ENCODE measurements around the gene DAB2IP. TPM values are rescaled to one million over a fixed set of nuclear protein-coding genes. Genes with fewer than 3 reads are reported as not detected.

Gene DAB2IP
- total RNA-seq, 4 donors from 2014 or later: 55.2 to 76.0 (median 60.5) TPM

- Histone ChIP-seq H3K9me3 (no peaks in the 10 kb centered on the region), H3K36me3 (no peaks in the 10 kb centered on the region), H3K4me3 (no peak overlapping the region), H3K27ac (no peak overlapping the region), H3K27me3 (no peaks in the 10 kb centered on the region), H3K4me1 (no peaks in the 10 kb centered on the region)
- no peak for DNase-seq
- TF ChIP-seq POLR2A (IDR thresholded peaks at IDR 0.05) (no peak), CTCF (IDR thresholded peaks at IDR 0.05) (no peak)
These were observed 19.0 kb downstream of the DAB2IP start for GRCh38 chr9:121670431-121670830.

- Histone ChIP-seq H3K27ac (no peak overlapping the region), H3K9me3 (no peaks in the 10 kb centered on the region), H3K4me1 (peaks cover 0 to 5% (median 0%) of the 10 kb centered on the region in 4 donors), H3K27me3 (no peaks in the 10 kb centered on the region), H3K36me3 (no peaks in the 10 kb centered on the region), H3K4me3 (no peak overlapping the region)
- TF ChIP-seq CTCF (IDR thresholded peaks at IDR 0.05): no peak
- no peak for TF ChIP-seq POLR2A (IDR thresholded peaks at IDR 0.05)
- no peak for DNase-seq
These were observed 20.2 kb downstream of the DAB2IP start for GRCh38 chr9:121671612-121672155.

GRCh38 chr9:121672213-121672612 lies 20.8 kb downstream of the DAB2IP start:
- H3K27ac ChIP-seq: no peak overlapping the region
- H3K9me3 ChIP-seq: no peaks in the 10 kb centered on the region
- peaks cover 0 to 5% (median 0%) of the 10 kb centered on the region in 4 donors for H3K4me1 ChIP-seq

DNA sequence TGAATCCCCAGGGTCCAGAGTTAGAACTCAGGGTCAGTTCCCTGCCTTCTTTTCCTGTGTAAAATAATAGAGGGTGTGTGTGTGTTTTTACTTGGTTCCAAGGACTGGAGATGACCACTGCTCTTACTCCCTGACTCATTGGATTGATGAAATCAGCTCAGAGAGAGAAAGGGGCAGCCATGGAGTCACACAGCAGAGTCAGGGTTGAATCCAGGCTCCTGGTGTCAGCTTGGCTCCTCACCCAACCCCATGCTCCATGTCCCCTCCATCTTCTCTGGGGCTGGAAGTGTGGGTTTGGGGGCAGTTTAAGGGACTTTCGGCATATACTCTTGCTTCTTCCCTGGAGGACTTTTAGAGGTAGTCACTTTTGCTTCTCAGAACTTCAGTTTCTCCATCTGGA lies 21.6 kb downstream of the DAB2IP start:
- Histone ChIP-seq H3K27me3 (no peaks in the 10 kb centered on the region), H3K9me3 (no peaks in the 10 kb centered on the region), H3K4me1 (peaks cover 0 to 5% (median 0%) of the 10 kb centered on the region in 4 donors), H3K27ac (no peak overlapping the region), H3K36me3 (no peaks in the 10 kb centered on the region), H3K4me3 (no peak overlapping the region)
- TF ChIP-seq CTCF (IDR thresholded peaks at IDR 0.05) (no peak), POLR2A (IDR thresholded peaks at IDR 0.05) (no peak)
- DNase-seq: no peak

More at GRCh38 chr9:121672213-121672612, 20.8 kb downstream of the DAB2IP start:
- no peak for TF ChIP-seq POLR2A (IDR thresholded peaks at IDR 0.05)
- no peak for TF ChIP-seq CTCF (IDR thresholded peaks at IDR 0.05)
- no peak for DNase-seq
- Histone ChIP-seq H3K27me3 (no peaks in the 10 kb centered on the region), H3K4me3 (no peak overlapping the region), H3K36me3 (no peaks in the 10 kb centered on the region)

DNA sequence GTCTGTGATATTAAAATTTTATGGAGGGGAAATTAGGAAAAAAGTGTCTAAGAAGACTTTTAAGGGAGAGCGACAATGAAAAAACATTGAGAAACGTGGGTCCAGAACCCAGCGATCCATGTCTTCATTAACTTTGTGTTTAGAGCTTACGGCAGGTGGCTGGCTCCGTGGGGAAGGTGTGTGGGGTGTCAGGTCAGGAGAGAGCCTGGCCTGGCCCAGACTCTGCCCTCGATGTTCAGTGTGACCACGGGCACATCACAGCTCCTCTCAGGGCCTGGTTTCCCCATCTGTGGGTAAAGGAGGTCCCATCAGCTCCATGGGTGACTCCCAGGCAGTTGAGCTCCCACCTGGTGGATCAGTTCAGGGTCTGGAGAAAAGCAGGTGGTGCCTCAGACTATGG lies 22.1 kb downstream of the DAB2IP start:
- no peak for DNase-seq
- no peaks in the 10 kb centered on the region for H3K27me3 ChIP-seq
- H3K27ac ChIP-seq: no peak overlapping the region
- no peak for TF ChIP-seq CTCF (IDR thresholded peaks at IDR 0.05)
- TF ChIP-seq POLR2A (IDR thresholded peaks at IDR 0.05): no peak
- peaks cover 0 to 5% (median 0%) of the 10 kb centered on the region in 4 donors for H3K4me1 ChIP-seq
- no peaks in the 10 kb centered on the region for H3K9me3 ChIP-seq
- H3K4me3 ChIP-seq: no peak overlapping the region
- peaks cover 0 to 2% (median 0%) of the 10 kb centered on the region in 3 donors for H3K36me3 ChIP-seq

GRCh38 chr9:121674017-121674416 lies 22.6 kb downstream of the DAB2IP start:
- Histone ChIP-seq H3K27ac (no peak overlapping the region), H3K27me3 (no peaks in the 10 kb centered on the region), H3K4me3 (no peak overlapping the region), H3K9me3 (no peaks in the 10 kb centered on the region), H3K4me1 (peaks cover 0 to 5% (median 0%) of the 10 kb centered on the region in 4 donors), H3K36me3 (peaks cover 0 to 6% (median 0%) of the 10 kb centered on the region in 3 donors)
- TF ChIP-seq CTCF (IDR thresholded peaks at IDR 0.05) (no peak), POLR2A (IDR thresholded peaks at IDR 0.05) (no peak)
- DNase-seq: no peak
